GM21390 (cell line): ENCODE results near the gene ALK.

Experiments
- ATAC-seq: cut with Tn5 transposase; IDR thresholded peaks from one replicate; pipeline ENCODE4 v1.9.1; 2021; ENCODE audit not compliant: unreplicated experiment

The ALK gene

DNA sequence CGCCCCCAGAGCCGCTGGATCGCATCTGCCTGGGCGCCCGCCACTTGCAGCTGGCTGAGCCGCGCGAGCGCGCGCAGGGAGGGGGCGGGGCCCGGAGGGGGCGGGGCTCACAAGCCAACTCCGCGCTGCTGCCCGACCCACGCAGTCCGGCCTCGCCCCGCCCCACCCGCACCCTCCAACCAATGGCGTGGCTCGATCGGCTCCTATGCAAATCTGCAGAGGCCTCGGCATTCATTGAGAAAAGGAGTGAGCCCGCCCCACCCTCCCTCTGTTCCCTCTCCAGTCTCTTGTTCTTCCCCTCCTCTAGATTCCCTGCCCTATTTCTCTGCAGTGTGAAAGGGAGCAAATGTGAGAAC is at the start of gene ALK:
ALK (minus strand) TSS at position 27 of the 356 bp plus-strand sequence. CDS start 927 bp downstream, outside the sequence.
- ATAC-seq, result no peak

DNA sequence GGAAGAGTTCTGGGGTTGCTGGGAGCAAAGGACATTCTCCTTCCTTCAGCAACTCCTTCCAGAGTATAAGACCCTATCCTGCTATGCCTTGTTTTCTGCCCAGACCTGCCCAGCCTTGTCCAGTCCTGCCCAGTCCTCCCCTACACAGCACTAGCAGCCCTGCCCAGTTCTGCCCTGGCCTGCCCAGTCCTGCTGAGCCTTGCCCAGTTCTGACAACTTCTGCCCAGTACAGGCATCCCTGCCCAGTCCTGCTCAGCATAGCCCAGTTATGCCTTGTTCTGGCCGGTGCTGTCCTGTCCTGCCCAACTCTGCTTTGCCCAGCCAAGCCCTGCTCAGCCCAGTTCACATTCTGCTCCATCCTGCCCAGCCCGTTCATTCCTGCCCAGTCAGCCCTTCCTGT is 44.9 kb upstream of the ALK start:
- no peak for ATAC-seq

DNA sequence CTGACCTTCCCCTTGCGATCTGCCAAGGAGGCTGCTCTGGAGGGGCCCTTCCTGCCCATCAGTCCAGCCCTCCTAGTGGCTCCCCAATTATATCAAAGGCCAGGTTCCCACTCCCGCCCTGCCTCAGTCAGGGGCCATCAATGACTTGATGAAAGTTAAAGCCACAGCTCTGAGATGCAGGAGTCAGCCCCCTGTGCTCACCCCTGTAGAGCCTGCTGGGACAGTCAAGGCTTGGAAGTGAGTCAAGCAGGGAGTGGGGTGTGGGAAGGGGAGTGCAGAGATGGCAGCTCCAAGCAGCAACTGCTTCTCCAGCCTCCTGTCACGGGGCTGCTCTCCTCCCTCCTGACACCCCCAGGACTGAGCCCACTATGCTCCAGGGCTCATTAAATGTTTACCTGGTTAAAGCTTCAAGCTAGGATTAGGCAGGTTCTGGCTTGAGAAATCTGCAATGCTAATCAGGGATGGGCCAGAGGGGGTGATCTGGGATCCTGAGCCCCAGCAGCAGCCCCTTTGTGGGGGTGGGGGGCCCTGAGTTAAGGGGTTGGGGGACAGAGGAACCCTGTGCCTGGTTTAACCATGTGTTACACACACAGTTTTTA is 42.7 kb upstream of the ALK start:
- ATAC-seq, result no peak

DNA sequence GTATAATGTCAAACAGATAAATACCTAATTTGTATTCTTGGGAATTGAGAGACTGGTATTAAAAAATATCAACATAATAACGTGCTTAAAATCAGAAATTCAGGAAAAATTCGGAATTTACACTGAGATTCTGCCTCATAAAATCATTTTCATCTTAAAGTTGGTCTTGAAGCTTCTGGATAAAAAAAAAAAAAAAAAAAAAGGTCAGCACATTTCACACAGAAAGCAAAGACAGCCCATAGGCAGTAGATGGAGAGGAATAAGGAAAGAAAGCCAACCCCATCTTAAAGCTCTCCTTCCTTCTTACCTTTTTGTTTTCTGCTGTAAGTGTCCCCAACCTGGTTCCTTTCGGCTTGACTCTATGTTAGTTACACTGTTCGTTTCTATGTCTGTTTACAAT is 41.5 kb upstream of the ALK start:
- ATAC-seq, result no peak

DNA sequence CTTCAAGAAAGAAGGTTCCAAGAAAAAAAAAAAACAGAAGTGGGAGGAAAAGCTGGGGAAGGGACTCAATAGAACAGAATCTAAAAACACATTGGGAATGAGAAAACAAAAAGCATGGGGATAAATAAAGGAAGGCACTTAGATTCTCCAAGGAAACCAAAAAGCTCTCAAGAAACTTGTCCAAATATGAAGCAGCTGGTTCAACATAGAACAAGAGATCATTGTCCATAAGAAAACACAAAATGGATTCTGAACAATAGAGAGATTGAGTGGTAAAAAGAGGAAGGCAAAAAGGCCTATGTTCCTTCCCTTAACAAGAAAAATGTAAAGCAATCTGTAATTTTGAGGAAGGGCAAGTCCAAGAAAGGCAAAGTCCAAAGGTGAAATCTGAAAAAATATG is 32.9 kb upstream of the ALK start:
- ATAC-seq, result no peak

DNA sequence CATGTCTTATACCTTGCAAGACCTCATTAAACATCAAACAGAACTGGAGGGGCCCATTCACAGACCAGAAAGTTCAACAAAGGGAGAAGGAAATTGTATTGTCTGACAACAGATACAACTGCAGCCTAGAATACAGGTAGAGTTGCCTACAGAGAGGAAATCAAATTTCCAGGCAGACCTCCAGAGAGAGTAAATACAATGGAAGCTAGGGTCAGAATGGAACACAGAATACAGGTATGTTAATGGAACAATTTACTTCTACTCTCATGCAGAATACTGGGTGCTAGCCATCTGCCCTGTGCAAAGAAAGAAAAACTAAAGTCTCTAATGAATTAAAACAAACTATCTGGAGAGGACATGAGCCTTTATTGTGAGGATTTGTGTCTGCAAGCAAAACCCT is 31.6 kb upstream of the ALK start:
- no peak for ATAC-seq

DNA sequence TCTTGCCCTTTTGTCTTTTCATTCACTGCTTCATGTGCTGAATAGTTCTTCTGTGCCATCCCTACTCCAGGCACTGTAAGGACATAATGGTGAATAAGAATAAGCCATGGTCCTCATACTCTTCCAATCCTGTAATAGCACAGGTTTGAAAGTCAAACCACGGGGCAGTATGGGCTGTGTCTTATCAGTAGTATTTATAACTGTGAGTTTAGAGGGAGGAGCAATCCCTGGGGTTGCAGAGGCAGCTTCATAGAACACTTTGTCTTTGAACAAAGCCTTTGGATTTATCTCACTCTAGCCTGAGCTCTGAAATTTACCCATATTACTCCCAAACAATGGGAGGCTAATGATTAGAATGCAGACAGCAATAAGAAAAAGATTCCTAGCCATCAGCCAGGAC is 30.2 kb upstream of the ALK start:
- ATAC-seq, result no peak

DNA sequence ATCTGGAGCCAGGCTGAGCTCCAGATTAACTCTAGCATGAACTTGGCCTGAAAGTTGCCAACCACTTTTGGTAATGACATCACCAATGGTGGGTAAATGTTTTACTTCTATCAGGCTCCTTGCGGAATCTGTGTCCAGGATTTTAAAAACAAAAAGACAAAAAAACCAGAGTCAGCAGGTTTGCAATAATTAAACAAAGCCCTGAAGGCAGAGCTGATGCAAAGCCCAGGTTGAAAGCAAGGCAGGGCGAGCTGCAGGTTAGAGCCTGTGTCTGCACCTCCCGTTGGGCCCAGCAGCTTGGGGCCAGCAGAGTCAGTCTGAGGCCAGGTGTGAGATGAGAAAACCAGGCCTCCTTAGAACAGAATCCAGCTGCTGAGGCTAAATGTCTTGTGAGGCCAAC is 29.1 kb upstream of the ALK start:
- no peak for ATAC-seq

DNA sequence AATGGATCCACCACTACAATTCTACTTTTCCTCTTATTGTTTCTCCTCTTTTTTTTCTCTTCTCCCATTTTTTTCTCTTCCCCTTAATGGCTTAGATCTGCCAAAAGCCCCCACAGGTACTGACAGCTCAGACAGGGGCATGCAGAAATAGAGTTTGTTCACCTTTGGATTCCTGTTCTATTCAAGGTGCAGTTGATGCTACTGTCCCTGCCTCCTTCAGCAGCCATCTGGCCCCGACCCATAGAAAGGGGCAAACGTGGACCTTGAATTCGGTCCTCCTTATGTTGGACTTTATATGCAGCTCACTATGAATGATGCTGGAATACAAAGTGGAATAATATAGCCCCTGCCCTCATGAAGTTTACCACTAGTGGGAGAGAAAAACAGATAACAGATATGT is 27.7 kb upstream of the ALK start:
- no peak for ATAC-seq

DNA sequence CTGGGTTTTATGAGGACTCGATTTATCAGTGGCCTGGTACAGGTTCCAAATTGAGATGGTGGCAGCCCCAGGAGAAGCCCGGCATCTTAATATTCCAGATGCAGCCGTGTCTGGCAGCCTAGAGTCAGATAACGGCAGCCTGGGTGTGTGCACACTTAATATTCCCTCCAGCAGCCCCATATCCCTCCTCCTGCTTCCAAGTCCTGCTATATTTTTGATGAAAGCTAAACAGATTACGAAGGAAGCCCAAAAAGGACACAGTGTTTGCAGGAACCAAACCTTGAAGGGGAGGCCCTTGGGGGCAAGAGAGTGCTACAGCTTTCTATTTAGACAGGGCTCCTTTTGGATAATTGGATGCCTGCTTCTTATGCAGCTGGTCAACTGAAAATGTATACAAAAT is 25.1 kb upstream of the ALK start:
- no peak for ATAC-seq

DNA sequence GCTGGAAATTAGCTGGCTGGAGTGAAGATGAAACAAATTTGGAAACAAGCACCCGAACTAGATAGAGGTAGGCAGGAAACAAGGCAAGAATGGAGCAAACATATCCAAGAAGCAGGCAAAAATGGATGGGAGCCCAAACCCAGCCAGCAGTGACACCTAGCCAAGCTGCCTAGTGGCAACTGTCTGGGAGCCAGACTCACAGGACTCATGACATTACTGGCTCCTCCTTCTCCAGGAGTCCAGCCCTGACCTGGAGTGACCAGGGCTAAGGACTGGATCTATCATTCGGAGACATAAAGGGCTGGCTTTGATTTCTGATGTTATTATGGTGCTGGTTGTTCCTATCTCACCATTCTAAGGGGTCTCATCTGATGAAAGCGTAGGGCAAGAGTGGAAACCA is 21.3 kb upstream of the ALK start:
- no peak for ATAC-seq

DNA sequence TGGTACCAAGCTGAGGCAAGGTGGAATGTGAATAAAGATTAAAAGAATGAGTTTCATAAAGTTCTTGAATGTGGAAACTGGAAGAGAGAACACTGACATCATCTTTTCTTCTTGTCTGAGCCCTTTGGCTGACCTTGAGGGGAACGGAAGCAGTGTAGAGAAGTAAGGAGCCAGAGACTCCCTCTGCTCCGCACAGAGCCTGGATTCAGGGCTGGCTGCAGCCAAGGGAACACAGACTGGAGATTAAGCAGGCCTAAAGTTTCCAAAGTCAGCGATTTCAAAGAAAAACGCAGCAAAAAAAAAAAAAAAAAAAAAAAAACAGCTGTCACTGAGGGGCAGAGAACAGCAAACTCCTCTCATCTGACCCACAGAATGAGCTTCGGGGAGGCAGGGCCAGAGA is 19.3 kb upstream of the ALK start:
- ATAC-seq, result no peak

DNA sequence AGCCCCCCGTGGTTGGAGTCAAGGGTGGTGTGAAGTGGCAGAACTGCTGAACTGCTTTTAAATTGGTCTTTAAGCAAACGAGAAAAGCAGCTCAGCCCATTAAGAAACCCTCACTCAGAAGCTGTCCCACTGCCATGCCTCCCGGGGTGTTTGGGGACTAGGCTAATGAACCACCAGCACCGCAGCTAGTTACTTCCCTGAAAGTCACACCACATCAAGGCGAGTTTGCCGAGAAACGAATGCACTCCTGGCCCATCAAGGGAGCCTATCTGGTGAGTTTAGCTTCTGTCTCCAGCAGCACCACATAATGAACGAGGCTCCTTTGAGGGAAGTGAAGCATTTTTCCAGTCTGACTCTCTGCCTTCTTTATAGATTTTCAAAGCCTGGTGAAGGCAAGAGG is 14.6 kb upstream of the ALK start:
- no peak for ATAC-seq

DNA sequence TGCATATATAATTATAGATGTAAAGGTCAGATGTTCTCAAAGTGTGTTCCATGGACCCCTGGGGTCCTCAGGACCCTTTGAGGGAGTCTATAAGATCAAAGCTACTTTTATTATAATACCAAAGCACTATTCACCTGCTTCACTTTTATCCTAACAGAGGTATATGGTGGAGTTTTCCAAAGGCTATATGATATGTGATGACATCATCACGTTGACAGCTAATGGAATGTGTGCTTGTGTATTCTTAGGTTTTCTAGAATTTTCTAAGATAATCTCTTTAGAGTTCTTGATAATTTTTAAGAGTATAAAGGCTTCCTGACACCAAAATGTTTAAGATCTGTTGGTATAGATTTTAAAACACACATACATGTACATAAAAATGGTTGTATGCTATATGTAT is 10.4 kb upstream of the ALK start:
- no peak for ATAC-seq

DNA sequence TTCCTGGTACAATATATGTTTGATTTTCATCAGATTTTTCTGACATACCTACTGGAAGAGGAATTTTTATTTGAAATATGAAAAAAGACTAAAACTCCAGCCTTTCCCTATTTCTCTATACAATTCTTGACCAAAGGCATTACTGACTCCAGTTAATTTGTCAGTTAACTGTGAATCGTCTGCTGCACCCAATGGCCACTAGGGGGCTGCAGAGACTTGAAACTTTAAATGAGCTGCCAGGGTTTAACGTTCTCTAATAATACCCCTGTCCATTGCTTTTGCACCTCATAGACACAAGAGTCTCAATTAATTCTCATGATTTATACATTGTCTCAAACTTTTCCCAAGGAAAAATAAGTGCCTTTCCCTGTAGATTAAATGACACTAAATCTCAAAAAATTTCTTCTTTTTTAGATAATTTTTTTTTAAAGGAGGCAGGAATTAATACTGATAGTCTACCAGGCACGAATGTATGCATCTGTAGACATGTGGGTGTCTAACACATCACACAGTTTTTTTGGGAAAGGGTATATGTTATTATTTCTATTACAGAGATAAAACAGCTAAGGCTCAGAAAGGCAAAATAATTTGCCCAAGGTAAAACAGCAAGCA is 1.8 kb upstream of the ALK start:
- ATAC-seq, result no peak

DNA sequence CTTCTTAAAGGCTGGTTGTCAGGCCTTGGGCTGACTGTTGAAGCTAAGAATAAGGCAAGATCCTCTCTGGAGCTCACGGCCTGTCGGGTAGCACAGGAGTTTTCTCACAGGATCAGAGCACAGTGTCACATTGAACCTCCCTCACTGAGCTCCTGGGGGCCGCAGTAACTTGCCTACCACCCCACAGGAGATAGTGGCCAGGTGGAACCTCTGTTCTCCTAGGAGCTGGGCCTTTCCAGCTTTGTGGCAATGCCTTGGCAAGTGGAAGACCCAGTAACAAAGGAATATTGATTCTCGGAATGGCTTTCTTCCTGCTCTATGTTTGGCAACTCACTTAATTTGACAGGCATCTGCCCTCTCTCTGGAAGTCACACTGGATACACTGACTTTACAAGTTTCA is 1.2 kb upstream of the ALK start:
- ATAC-seq, result no peak

DNA sequence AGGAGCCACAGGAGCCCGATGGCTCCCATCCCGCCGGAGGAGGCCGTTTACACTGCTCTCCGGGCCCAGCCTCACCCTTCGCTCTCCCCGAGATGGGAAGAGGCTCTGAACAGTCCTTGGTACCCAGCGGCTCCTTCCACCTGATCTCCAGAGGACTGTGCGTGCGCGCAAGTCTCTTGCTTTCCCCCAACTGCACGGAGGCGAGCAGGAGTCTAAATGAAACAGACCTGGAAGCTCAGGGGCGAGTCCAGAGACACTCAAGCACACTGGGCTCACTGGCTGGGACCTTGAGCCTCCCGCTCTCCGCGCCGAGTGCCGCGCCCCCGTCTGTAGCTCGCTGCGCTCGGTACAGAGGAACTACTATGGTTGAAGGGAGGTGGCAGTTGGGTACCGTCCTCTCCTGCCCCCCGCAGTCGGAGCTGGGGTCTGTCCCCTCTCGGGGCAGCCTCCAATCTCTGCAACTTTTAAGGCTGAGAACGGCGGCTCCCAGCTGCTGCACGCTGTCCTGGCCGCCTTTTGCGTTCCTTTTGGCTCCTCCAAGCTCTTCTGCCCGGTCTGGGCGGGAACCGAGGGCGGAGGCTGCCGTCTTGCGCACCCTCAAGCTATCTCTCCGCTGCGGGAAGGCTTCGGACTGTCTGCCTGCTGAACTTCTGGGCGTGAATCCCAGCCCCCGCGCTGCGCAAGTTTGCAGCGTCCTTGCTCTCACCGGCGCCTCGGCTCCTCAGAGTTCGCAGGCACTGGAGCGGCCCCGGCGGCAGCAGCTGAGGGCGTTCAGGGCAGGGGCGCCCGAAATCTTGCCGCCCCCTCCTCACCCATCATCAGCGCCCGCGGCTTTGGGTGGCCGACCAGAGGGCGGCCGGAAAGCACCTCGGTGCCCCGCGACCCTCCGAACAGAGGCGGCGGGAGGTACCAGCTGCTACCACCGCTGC is 491 bp downstream of the ALK start:
- ATAC-seq, result no peak

DNA sequence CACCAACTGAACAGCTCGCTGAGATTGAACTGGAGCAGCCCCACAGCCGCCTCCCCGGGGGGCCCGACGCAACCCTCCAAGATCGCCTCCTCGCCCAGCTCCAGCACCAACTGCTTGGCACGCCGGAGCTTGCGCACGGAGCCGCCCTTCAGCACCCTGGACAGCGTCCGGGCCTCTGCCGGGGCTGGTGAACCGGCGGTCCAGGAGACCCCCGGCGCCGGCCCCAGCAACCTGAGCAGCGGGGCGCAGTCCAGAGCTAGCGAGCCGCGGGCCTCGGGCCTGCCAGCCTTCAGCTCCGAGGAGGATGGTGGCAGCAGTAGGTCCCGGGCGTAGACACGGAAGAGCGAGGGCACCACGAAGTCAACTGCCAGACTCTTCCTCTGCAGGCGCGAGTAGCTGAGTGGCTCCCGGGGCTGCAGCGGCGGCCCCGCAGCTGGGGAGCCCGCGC is 1.2 kb downstream of the ALK start:
- no peak for ATAC-seq

DNA sequence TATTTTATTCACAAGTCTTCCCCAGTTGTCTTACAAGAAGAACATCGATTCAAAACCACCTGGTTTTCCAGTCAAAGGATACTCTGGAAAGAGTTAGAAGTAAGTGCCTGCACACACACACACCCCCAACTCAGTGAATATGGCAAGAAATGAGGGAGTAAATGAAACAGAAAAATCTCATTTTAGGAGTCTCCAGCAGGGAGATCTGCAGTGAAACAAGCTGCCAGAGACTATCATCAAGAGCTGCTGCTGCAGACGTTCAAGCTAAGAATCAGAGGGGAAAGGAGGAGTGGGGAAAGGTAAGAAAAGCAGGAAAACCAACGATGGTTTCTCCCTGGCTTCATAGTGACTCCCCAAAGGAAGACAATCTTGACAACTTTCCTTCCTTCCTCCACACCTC is 2.4 kb downstream of the ALK start:
- ATAC-seq, result no peak

DNA sequence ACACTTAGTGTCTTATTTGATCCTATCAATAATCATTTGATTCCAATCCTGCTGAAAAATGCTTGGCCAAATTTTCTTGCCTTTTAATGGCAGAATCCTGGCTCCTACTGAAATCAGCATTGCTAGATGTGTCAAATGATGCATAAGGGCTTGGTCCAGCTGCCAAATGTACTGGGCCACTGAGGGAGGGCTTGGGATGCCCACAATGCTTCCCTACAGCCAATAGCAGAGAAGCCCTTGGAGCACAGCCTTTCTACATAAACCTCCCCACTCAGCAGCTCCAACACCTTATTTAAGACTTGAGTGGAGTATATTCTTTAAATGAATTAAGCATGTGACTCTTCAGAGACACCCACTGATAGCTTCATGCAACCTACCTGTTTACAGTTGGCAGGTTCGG is 3.6 kb downstream of the ALK start:
- no peak for ATAC-seq

DNA sequence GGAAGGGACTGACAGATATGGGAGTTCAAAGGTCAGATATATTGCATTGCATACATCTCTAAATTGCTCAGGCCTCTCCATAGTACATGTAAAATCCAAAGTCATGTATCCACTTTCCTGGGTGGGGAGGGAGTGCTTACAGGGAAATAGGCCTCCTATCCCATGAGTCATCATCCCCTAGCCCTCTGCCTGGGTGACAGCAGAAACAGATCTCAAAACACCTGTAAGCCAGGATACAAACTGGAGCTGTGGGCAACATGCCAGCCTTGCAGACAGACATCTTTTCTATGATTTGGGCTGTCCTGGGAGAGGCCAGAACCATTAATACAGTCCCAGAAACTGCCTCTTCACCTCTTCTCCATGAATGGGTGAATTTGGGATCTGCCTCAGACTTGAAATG is 4.8 kb downstream of the ALK start:
- ATAC-seq, result no peak

DNA sequence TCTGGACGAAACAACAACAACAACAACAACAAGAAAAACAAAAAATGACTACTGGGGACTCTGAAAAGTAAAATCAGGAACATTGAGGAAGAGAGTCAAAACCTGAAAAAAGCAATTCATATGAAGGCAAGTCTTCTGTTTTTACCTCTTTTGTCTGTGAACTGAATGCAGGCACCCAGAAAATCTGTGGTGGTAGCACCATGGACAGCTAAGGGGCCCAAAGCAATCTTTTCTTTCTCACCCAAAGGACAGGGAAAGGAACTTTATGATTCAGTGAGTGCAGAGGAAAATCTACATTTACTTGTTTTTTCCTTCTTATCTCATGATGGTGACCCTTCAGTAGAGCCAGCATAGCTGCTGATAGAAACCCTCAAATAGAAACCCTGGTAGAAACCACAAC is 10.4 kb downstream of the ALK start:
- no peak for ATAC-seq
